C4-2B (cell line): ENCODE measurements around the gene CEP57L1.

Experiments
- ZFX ChIP-seq: fragments of 450-650 bp; IDR thresholded peaks from 2 replicates; pipeline ENCODE4 v1.6.1; 2017
- TF ChIP-seq, protein P1 (sequence below): fragments of 450-650 bp; conservative IDR thresholded peaks from 2 replicates; pipeline ENCODE4 v1.5.1; 2017; ENCODE audit warnings: mild to moderate bottlenecking

DNA sequence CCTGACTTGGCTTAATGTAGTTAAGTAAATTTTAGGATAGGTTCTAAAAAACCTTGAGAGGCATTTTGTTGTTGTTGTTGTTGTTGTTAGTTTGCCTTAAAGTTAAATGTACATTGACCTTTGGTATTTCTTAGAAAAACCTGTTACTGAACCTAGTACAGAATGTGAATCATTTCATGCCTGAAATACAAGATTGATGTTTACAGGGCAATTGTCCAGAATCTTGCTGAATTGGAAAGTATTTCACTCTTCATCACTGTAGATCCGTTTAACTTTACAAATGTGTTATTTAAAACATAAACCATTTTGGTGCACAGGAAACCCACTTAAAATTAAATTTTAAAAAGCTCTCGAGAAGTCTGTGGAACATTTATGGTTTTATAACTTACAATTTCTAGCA, 75.0 kb downstream of the CEP57L1 start:
- TF ChIP-seq, protein P1, sequence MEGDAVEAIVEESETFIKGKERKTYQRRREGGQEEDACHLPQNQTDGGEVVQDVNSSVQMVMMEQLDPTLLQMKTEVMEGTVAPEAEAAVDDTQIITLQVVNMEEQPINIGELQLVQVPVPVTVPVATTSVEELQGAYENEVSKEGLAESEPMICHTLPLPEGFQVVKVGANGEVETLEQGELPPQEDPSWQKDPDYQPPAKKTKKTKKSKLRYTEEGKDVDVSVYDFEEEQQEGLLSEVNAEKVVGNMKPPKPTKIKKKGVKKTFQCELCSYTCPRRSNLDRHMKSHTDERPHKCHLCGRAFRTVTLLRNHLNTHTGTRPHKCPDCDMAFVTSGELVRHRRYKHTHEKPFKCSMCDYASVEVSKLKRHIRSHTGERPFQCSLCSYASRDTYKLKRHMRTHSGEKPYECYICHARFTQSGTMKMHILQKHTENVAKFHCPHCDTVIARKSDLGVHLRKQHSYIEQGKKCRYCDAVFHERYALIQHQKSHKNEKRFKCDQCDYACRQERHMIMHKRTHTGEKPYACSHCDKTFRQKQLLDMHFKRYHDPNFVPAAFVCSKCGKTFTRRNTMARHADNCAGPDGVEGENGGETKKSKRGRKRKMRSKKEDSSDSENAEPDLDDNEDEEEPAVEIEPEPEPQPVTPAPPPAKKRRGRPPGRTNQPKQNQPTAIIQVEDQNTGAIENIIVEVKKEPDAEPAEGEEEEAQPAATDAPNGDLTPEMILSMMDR: no peak
- no peak for TF ChIP-seq ZFX
